Sigmoid colon (tissue), 4 donors: ENCODE measurements around the gene NADSYN1.
"Not testable (repeated sequence)": the region's sequence is repeated elsewhere in the genome, so short reads cannot be mapped to it uniquely, and the experiment has no call there.

Experiments used
- CTCF ChIP-seq, 4 experiments: fragments of 450-650 bp in 3 of 4; fragments of 200-600 bp in 1 of 4; IDR thresholded peaks; one replicate each; pipeline ENCODE4 v1.5.1; 2016 to 2019; ENCODE audit warnings: antibody characterized with exemption in 4 of 4, mild to moderate bottlenecking in 3 of 4, moderate library complexity in 2 of 4
- EP300 ChIP-seq, 4 donors: sonication (generic); formaldehyde crosslinking; IDR thresholded peaks; one replicate each; pipeline ENCODE4 v1.6.1; 2017; ENCODE audit warnings: antibody characterized with exemption in 4 of 4
- POLR2A ChIP-seq, 2 donors: fragments of 450-650 bp; IDR thresholded peaks; one replicate each; pipeline ENCODE4 v1.6.1; 2016; ENCODE audit warnings: antibody characterized with exemption in 2 of 2, mild to moderate bottlenecking in 2 of 2, moderate library complexity in 2 of 2
- POLR2AphosphoS5 ChIP-seq, 4 donors: sonication (generic); formaldehyde crosslinking; IDR thresholded peaks; one replicate each; pipeline ENCODE4 v1.6.1; 2017; ENCODE audit warnings: antibody characterized with exemption in 4 of 4

- not testable (repeated sequence) for TF ChIP-seq POLR2AphosphoS5, CTCF, POLR2A, EP300 (IDR thresholded peaks at IDR 0.05)
Measured at GRCh38 chr11:71540521-71541304, 87.7 kb downstream of the NADSYN1 start.
